K562 (cell line): ENCODE results near the gene RPTOR. TPM values are rescaled to one million over a fixed set of nuclear protein-coding genes. Genes with fewer than 3 reads are reported as not detected.

Source experiments
- ATAC-seq: fragments of 200-7000 bp; cut with Tn5 transposase; 3 replicates; pipeline ENCODE4 v1.9.1; 2020; ENCODE audit warnings: moderate library complexity
- BruUV-seq: library from RNA; stranded (reverse); fragments of 400-500 nt; replicated peaks from 2 replicates; lab custom pipeline; 2021; lab: Mats Ljungman, UMichigan
- CTCF ChIA-PET: fragments of 300-600 bp; formaldehyde crosslinking; extraction: SDS; loops from one replicate; lab custom pipeline; 2021; ENCODE audit warnings: low intra/inter-chr PET ratio; lab: Yijun Ruan, JAX
- POLR2A ChIA-PET: fragments of 300-600, 350-650 bp; sonication (Branson Sonifier 250); formaldehyde crosslinking; extraction: SDS; loops from one replicate; lab custom pipeline; 2021; ENCODE audit warnings: antibody characterized with exemption, inconsistent platforms; lab: Yijun Ruan, JAX
- DNase-seq, 4 experiments: peaks; one replicate each; pipeline versions ENCODE4 v3.0.0 to v3.0.0-alpha.2; 2011 to 2018; ENCODE audit warnings: low spot score in 3 of 4, mixed read lengths in 3 of 4; ENCODE audit errors: extremely low read depth in 1 of 4
- FAIRE-seq: peaks from 2 replicates; lab custom pipeline; 2011; peaks lifted over from hg19 to GRCh38; lab: Jason Lieb, UNC
- H2AFZ ChIP-seq: 2 replicates; pipeline ENCODE4 v1.6.0; 2011; ENCODE audit warnings: low read depth, low read length, control low read depth, inconsistent platforms
- H3K27ac ChIP-seq: fragments of 200-600 bp; 3 replicates; pipeline ENCODE4 v1.8.0; 2011; ENCODE audit warnings: low read depth, mild to moderate bottlenecking, control low read depth, inconsistent platforms, low read length, moderate library complexity, mixed read lengths; ENCODE audit errors: extremely low read depth
- H3K27me3 ChIP-seq, 2 experiments: fragments of 300-600 bp in 1 of 2; 2 replicates in 1 of 2; 3 replicates in 1 of 2; pipeline versions ENCODE4 v1.6.0 to v1.8.0; 2011; ENCODE audit warnings: inconsistent platforms in 2 of 2, low read length in 2 of 2, mild to moderate bottlenecking in 1 of 2, mixed read lengths in 1 of 2, moderate library complexity in 1 of 2; ENCODE audit not compliant: control insufficient read depth in 2 of 2, insufficient read depth in 2 of 2
- H3K36me3 ChIP-seq: fragments of 300-600 bp; 3 replicates; pipeline ENCODE4 v1.8.0; 2011; ENCODE audit warnings: mild to moderate bottlenecking, low read length, inconsistent platforms; ENCODE audit not compliant: control insufficient read depth, insufficient read depth
- H3K4me1 ChIP-seq, 2 experiments: fragments of 200-600 bp in 1 of 2; replicated peaks in 1 of 2; 2 replicates in 1 of 2; 3 replicates in 1 of 2; pipeline versions ENCODE4 v1.5.1 to v1.8.0; 2011; ENCODE audit warnings: inconsistent platforms in 2 of 2, low read length in 2 of 2, mild to moderate bottlenecking in 1 of 2, mixed read lengths in 1 of 2, moderate library complexity in 1 of 2; ENCODE audit not compliant: control insufficient read depth in 2 of 2, insufficient read depth in 2 of 2
- H3K4me2 ChIP-seq: 2 replicates; pipeline ENCODE4 v1.6.1; 2011; ENCODE audit warnings: low read length, control low read depth, inconsistent platforms, mixed read lengths; ENCODE audit not compliant: insufficient read depth
- H3K4me3 ChIP-seq: fragments of 200-600 bp; sonication (generic), shearing (Covaris generic); 2 replicates; pipeline ENCODE4 v1.5.1; 2016; ENCODE audit warnings: control low read depth, inconsistent platforms
- H3K79me2 ChIP-seq: fragments of 200-600 bp; 3 replicates; pipeline ENCODE4 v1.8.0; 2011; ENCODE audit warnings: low read length, inconsistent platforms; ENCODE audit not compliant: control insufficient read depth, insufficient read depth
- H3K9ac ChIP-seq, 2 experiments: 2 replicates each; pipeline versions ENCODE4 v1.6.0 to v1.6.1; 2011; ENCODE audit warnings: low read depth in 2 of 2, low read length in 2 of 2, control low read depth in 1 of 2, inconsistent platforms in 1 of 2, mild to moderate bottlenecking in 1 of 2, mixed read lengths in 1 of 2; ENCODE audit not compliant: insufficient read depth in 1 of 2
- H3K9me1 ChIP-seq: one replicate; pipeline ENCODE4 v1.6.0; 2011; ENCODE audit warnings: inconsistent platforms, mild to moderate bottlenecking, low read length, moderate library complexity; ENCODE audit not compliant: control insufficient read depth, insufficient read depth
- H3K9me3 ChIP-seq: replicated peaks from 2 replicates; pipeline ENCODE4 v1.5.1; 2011; ENCODE audit warnings: low read depth, low read length, inconsistent platforms; ENCODE audit not compliant: control insufficient read depth, insufficient read depth
- H4K20me1 ChIP-seq: replicated peaks from 2 replicates; pipeline ENCODE4 v1.6.1; 2011; ENCODE audit warnings: low read length, inconsistent platforms, mixed read lengths; ENCODE audit not compliant: control insufficient read depth, insufficient read depth
- AFF1 ChIP-seq, 2 experiments: fragments of 450-650 bp; IDR thresholded peaks; 2 replicates each; pipeline ENCODE4 v1.6.1; 2018; ENCODE audit warnings: mild to moderate bottlenecking in 2 of 2, low read depth in 1 of 2; ENCODE audit not compliant: partially characterized antibody in 2 of 2
- COPS2 ChIP-seq: fragments of 450-650 bp; conservative IDR thresholded peaks from 2 replicates; pipeline ENCODE4 v1.6.1; 2016; ENCODE audit warnings: mild to moderate bottlenecking, moderate library complexity
- MBD2 ChIP-seq: sonication (generic); IDR thresholded peaks from 2 replicates; pipeline ENCODE4 v1.6.1; 2016; ENCODE audit warnings: low read depth, borderline replicate concordance
- RAD51 ChIP-seq: fragments of 450-650 bp; IDR thresholded peaks from 2 replicates; pipeline ENCODE4 v1.7.1; 2016; ENCODE audit warnings: low read depth, mild to moderate bottlenecking, borderline replicate concordance
- RBM22 ChIP-seq: fragments of 200-400 bp; formaldehyde crosslinking; IDR thresholded peaks from 2 replicates; pipeline ENCODE4 v1.6.1; 2018; ENCODE audit warnings: low read length, low read depth; ENCODE audit not compliant: poor library complexity, severe bottlenecking
- TSC22D4 ChIP-seq: fragments of 450-650 bp; IDR thresholded peaks from 2 replicates; pipeline ENCODE4 v1.6.1; 2016; ENCODE audit warnings: missing genetic modification characterization, missing biosample characterization, control low read depth
- ZBTB33 ChIP-seq: sonication (generic); formaldehyde crosslinking; IDR thresholded peaks from 2 replicates; pipeline ENCODE4 v1.8.1; 2023; ENCODE audit warnings: mild to moderate bottlenecking, missing genetic modification reagents
- ZFP91 ChIP-seq: sonication (generic); formaldehyde crosslinking; IDR thresholded peaks from 2 replicates; pipeline ENCODE4 v1.8.0; 2022; ENCODE audit warnings: mild to moderate bottlenecking, missing genetic modification reagents
- ZNF644 ChIP-seq: fragments of 200-800 bp; sonication (Bioruptor generic); IDR thresholded peaks from 2 replicates; pipeline ENCODE4 v1.6.1; 2016; ENCODE audit warnings: low read depth, missing genetic modification characterization, missing compliant biosample characterization
- WGBS: fragments of 100-300 bp; shearing (Covaris generic); methylation state at CpG from one replicate; pipeline ENCODE4 v1.1.6; 2016; ENCODE audit warnings: low coverage, mixed read lengths; ENCODE audit not compliant: insufficient coverage; ENCODE audit errors: missing lambda C conversion rate; 5-methylcytosine and 5-hydroxymethylcytosine counted together
- in situ Hi-C: fragments of 300-500 bp; cut with MboI; formaldehyde crosslinking; loops from 4 replicates; pipeline ENCODE4 v1.15.0; 2018; ENCODE audit warnings: inconsistent platforms, mixed read lengths
- intact Hi-C: fragments of 100-400 bp; cut with micrococcal nuclease; formaldehyde crosslinking; loops from 2 replicates; pipeline ENCODE4 v1.14.2; 2022
- polyA plus RNA-seq, 8 experiments: library from polyadenylated mRNA; depleted of rRNA in 4 of 8; stranded (reverse) in 5 of 8; unstranded in 3 of 8; fragments of >200 nt; fragmentation: Nextera tagmentation in 2 of 8; fragmentation: Illumina TruSeq in 1 of 8; extraction: Ambion mirVana in 2 of 8; extraction: Trizol in 1 of 8; gene quantifications; 2 replicates each; pipeline versions ENCODE4 v1.2.1 to v1.2.3, GENCODE V29; 2011 to 2014; ENCODE audit warnings: inconsistent platforms in 1 of 8, missing spikeins in 1 of 8
- total RNA-seq, 7 experiments: library from RNA; depleted of rRNA in 6 of 7; stranded (reverse); fragments of >200 nt in 6 of 7; fragmentation: Illumina TruSeq in 2 of 7; extraction: Trizol in 2 of 7; gene quantifications; 2 replicates each; pipeline versions ENCODE4 v1.2.1 to v1.2.3, GENCODE V29; 2011 to 2021; ENCODE audit warnings: low replicate concordance in 1 of 7

The RPTOR gene
- total and polyA plus RNA-seq, 9 of the 15 experiments (the other 6 are each of a cell fraction or from before 2014, with no cell fraction given), result 0.24 to 54.1 (median 10.2) TPM

- TF ChIP-seq ZFP91 (CRISPR knock-in tag), result no peak
- no peak for TF ChIP-seq RAD51
- TF ChIP-seq COPS2, result no peak
These were observed 402.7 kb downstream of the RPTOR start (continued) for GRCh38 chr17:80947200-80947940.

GRCh38 chr17:80948019-80948975 lies 403.7 kb downstream of the RPTOR start:
- FAIRE-seq (no peak), DNase-seq (no peak), ATAC-seq (no peak)
- no peaks in the 10 kb centered on the region for H4K20me1 ChIP-seq
- H3K9me1 ChIP-seq, result no peaks in the 10 kb centered on the region
- H3K27ac ChIP-seq, result no peak overlapping the region
- POLR2A ChIA-PET, result interaction anchor here (0.5 to 0.6 kb wide), 2 partner anchors 41 to 143 kb away, joined by 3 read pairs; no protein-coding TSS in a partner anchor
- H3K4me1 ChIP-seq, result peaks cover 0 to 13% of the 10 kb centered on the region in 2 experiments; a peak in 1 of 5 replicates
- CTCF ChIA-PET, result no interaction called here
- BruUV-seq, result no TSS peak
- in situ Hi-C loops (no loop called here), intact Hi-C loops (no loop called here)
- no peak overlapping the region for H3K4me2 ChIP-seq
- no peak overlapping the region for H3K4me3 ChIP-seq
- H3K9ac ChIP-seq, result no peak overlapping the region
- 83% methylated on average over 42 of the region's 48 CpGs for WGBS
- H3K9me3 ChIP-seq, result no peaks in the 10 kb centered on the region
- H3K27me3 ChIP-seq, result no peaks in the 10 kb centered on the region
- H3K36me3 ChIP-seq, result peaks cover 42% of the 10 kb centered on the region; the same call in 1 of the 3 replicates
- H3K79me2 ChIP-seq, result no peaks in the 10 kb centered on the region
- H2AFZ ChIP-seq, result no peak overlapping the region
- TF ChIP-seq AFF1 (IDR thresholded peaks at IDR 0.05; ENCODE audit: low read depth in 1 of 2, partially characterized antibody in 2 of 2) (no peak), ZBTB33 (0 out of 2 replicates have a peak, but pooled peaks have one; percentile 34), ZNF644 (tag) (no peak), MBD2 (no peak), RBM22 (peak; percentile 28), TSC22D4 (tag) (no peak)
